Vagina (tissue), 2 donors: ENCODE measurements around the gene ZNF175. TPM values are rescaled to one million over a fixed set of nuclear protein-coding genes. Genes with fewer than 3 reads are reported as not detected.
"Not testable (repeated sequence)": the region's sequence is repeated elsewhere in the genome, so short reads cannot be mapped to it uniquely, and the experiment has no call there.

Experiments used
- DNase-seq, 2 donors: peaks; one replicate each; pipeline ENCODE4 v3.0.0-alpha.2; 2017; ENCODE audit errors: extremely low spot score in 2 of 2
- H3K27ac ChIP-seq: fragments of 200-600 bp; sonication (generic); one replicate; pipeline ENCODE4 v1.5.1; 2019
- H3K27me3 ChIP-seq: fragments of 200-600 bp; sonication (generic); one replicate; pipeline ENCODE4 v1.5.1; 2019
- H3K36me3 ChIP-seq, 2 donors: fragments of 200-600 bp; sonication (generic); one replicate each; pipeline ENCODE4 v1.5.1; 2017 to 2019
- H3K4me1 ChIP-seq: fragments of 200-600 bp; sonication (generic); one replicate; pipeline ENCODE4 v1.5.1; 2019
- H3K4me3 ChIP-seq, 2 donors: fragments of 200-600 bp; sonication (generic); 1 replicate in 1 of 2; 2 replicates in 1 of 2; pipeline ENCODE4 v1.5.1; 2016 to 2019
- H3K9me3 ChIP-seq: fragments of 200-600 bp; sonication (generic); one replicate; pipeline ENCODE4 v1.5.1; 2019
- POLR2A ChIP-seq, 2 donors: fragments of 450-650 bp; IDR thresholded peaks; one replicate each; pipeline ENCODE4 v1.6.1; 2017; ENCODE audit warnings: antibody characterized with exemption in 2 of 2, mild to moderate bottlenecking in 2 of 2, moderate library complexity in 2 of 2
- POLR2AphosphoS5 ChIP-seq, 2 donors: sonication (generic); formaldehyde crosslinking; IDR thresholded peaks; one replicate each; pipeline ENCODE4 v1.9.0; 2017; ENCODE audit warnings: antibody characterized with exemption in 2 of 2, mild to moderate bottlenecking in 2 of 2, low read depth in 1 of 2; ENCODE audit not compliant: insufficient read depth in 1 of 2
- intact Hi-C: fragments of 100-400 bp; cut with DNase I; formaldehyde crosslinking; loops from one replicate; pipeline ENCODE4 v1.15.1; 2023
- total RNA-seq: library from RNA; depleted of rRNA; stranded (reverse); fragments of >200 nt; gene quantifications from one replicate; pipeline ENCODE4 v1.2.3, GENCODE V29; 2016
- TF ChIP-seq, protein P1 (sequence below), 3 experiments: fragments of 450-650 bp in 2 of 3; fragments of 200-600 bp in 1 of 3; sonication (generic) in 1 of 3; IDR thresholded peaks; one replicate each; pipeline ENCODE4 v1.5.1; 2017 to 2019; ENCODE audit warnings: antibody characterized with exemption in 3 of 3, mild to moderate bottlenecking in 2 of 3, moderate library complexity in 2 of 3

Gene ZNF175
- total RNA-seq, 1 donor from 2014 or later = 8.1 TPM

DNA sequence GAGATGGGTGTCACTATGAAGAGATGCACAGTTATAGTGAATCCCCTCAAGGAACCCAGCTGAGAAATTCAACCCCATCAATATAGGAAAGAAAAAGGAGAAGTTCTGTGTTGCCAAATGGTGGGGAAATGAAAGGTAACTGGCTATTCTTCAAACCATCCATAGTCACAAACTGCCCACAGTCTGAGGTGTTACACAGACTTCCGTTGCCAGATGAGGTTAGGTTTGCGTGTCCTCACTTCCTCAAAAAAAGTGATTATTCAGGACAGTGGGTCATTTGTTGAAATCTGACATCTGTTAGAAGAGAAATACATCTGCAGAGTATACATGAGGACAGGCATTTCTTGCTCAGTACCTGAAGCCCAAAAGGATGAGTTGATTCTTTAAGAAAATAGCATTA lies 50.1 kb downstream of the ZNF175 start:
- no peaks in the 10 kb centered on the region for H3K4me1 ChIP-seq
- no peaks in the 10 kb centered on the region for H3K36me3 ChIP-seq
- intact Hi-C loops = no loop called here
- H3K4me3 ChIP-seq = no peak overlapping the region
- H3K27me3 ChIP-seq = no peaks in the 10 kb centered on the region
- DNase-seq = no peak
- no peaks in the 10 kb centered on the region for H3K9me3 ChIP-seq
- TF ChIP-seq POLR2A (IDR thresholded peaks at IDR 0.05) (no peak), POLR2AphosphoS5 (IDR thresholded peaks at IDR 0.05; ENCODE audit: insufficient read depth in 1 of 2, low read depth in 1 of 2) (no peak)
- TF ChIP-seq, protein P1, sequence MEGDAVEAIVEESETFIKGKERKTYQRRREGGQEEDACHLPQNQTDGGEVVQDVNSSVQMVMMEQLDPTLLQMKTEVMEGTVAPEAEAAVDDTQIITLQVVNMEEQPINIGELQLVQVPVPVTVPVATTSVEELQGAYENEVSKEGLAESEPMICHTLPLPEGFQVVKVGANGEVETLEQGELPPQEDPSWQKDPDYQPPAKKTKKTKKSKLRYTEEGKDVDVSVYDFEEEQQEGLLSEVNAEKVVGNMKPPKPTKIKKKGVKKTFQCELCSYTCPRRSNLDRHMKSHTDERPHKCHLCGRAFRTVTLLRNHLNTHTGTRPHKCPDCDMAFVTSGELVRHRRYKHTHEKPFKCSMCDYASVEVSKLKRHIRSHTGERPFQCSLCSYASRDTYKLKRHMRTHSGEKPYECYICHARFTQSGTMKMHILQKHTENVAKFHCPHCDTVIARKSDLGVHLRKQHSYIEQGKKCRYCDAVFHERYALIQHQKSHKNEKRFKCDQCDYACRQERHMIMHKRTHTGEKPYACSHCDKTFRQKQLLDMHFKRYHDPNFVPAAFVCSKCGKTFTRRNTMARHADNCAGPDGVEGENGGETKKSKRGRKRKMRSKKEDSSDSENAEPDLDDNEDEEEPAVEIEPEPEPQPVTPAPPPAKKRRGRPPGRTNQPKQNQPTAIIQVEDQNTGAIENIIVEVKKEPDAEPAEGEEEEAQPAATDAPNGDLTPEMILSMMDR (IDR thresholded peaks at IDR 0.05) = no peak
- no peak overlapping the region for H3K27ac ChIP-seq

DNA sequence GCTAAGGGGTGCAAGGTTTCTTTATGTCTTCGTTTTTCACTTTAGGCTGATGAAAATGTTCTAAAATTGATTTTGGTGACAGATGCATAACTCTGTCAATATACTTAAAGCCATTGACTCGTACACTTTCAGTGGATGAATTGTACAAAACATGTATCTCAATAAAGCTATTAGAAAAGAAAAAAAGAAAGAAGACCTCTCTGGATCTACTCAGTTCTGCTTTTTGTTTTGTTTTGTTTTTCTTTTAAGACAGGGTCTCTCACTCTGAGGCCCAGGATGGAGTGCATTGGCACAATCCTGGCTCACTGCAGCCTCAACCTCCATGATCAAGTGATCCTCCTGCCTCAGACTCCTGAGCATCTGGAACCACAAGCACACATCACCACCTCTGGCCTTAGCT lies 55.6 kb downstream of the ZNF175 start:
- H3K36me3 ChIP-seq = no peaks in the 10 kb centered on the region
- TF ChIP-seq POLR2A (IDR thresholded peaks at IDR 0.05) (no peak), POLR2AphosphoS5 (IDR thresholded peaks at IDR 0.05; ENCODE audit: insufficient read depth in 1 of 2, low read depth in 1 of 2) (no peak)
- TF ChIP-seq, protein P1 (IDR thresholded peaks at IDR 0.05) = no peak
- H3K27me3 ChIP-seq = no peaks in the 10 kb centered on the region
- no peak overlapping the region for H3K4me3 ChIP-seq
- no peak for DNase-seq
- no peaks in the 10 kb centered on the region for H3K4me1 ChIP-seq
- no peaks in the 10 kb centered on the region for H3K9me3 ChIP-seq
- H3K27ac ChIP-seq = no peak overlapping the region
- intact Hi-C loops = no loop called here

DNA sequence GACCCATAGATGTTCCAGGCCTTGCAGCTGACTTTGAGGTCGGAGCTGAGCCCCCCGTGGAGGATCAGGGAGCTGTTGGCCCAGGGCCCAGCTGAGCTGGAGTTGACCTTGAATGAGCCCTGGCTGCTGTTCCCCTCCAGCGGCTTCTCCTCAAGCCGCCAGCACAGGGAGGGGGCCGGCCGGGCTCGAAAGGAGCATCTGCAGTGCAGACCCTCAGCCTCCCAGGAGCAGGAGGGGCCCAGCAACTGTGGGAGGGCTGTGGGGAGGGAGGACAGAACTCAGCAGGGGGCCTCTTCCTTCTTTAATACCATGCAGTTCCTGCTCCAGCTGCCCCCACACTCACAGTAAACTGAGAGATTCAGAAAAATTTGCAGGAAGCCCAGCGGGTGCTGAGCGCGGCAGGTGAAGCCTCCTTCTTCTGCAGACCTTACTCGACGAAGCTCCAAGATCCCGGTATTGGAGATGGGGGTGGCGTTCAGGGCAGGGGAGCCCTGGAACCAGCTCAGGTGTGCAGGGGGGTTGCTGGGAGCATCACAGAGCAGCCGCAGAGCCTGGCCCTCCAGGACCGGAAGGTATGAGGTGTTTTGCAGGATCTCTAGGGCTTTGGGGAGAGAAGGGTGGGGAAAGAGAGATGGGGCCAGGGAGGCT lies 56.5 kb downstream of the ZNF175 start:
- H3K4me1 ChIP-seq = no peaks in the 10 kb centered on the region
- peak in 1 of 2 donors; percentile 44 for DNase-seq
- H3K9me3 ChIP-seq = no peaks in the 10 kb centered on the region
- no peak overlapping the region for H3K27ac ChIP-seq
- no peak for TF ChIP-seq POLR2A (IDR thresholded peaks at IDR 0.05)
- TF ChIP-seq, protein P1 (IDR thresholded peaks at IDR 0.05) = no peak
- TF ChIP-seq POLR2AphosphoS5 (IDR thresholded peaks at IDR 0.05; ENCODE audit: insufficient read depth in 1 of 2, low read depth in 1 of 2) = no peak
- intact Hi-C loops = no loop called here
- H3K36me3 ChIP-seq = no peaks in the 10 kb centered on the region
- H3K4me3 ChIP-seq = no peak overlapping the region
- H3K27me3 ChIP-seq = no peaks in the 10 kb centered on the region

DNA sequence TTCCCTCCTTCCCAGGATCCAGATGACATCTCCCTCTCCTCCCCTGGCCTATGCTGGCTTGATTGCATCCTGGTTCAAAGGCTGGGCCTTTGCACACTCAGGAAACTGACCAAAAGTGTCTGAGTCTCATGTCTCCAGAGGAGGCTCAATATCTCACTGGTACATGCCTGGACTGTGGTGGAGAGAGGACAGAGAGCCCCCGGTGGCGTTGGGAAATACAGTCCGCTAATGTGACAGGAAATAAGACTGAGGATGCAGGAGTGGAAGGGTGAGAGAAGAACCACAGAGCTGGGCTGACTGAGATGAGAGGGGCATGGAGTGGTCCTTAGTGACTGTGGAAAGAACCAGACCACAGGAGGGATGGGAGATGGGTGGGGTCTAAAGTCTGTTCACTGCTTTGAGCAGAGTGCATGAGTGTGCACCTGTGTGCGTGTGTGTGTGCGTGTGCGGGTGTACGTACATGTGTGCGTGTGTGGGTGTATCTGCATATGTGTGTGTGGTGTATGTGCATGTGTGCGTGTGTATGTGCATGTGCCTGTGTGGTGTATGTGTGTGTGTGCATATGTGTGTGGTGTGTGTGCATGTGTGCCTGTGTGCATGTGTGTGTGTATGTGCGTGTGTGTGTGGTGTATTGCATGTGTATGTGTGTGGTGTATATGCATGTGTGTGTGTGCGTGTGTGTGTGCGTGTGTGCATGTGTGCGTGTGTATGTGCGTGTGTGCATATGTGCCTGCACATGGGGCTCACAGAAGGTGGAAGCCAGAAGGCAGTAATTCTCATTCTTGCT lies 57.3 kb downstream of the ZNF175 start:
- intact Hi-C loops = no loop called here
- no peak for DNase-seq

DNA sequence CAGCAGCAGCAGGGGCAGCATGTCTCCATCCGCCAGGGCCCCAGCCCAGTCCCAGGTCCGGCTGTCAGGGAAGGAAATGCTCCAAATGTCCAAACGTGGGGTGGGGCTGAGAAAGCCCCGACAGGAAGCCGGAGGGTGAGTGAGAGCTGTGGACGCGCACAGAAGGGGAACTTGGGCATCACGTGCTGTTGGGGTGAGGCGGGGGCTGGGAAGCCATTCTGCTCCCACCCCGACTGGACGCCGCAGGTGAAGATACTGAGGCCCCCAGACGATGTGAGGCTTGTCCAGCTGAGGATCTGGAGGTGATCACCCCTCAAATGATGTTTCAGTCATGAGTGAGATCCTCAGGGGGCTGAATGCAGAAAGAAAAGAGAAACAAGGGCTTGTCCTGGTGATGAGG lies 59.2 kb downstream of the ZNF175 start, which contains the start of gene SIGLEC5:
TSS of gene SIGLEC5 (minus strand) at position 87 of the 400 bp plus-strand sequence. CDS start at position 21, 66 bp downstream.
- H3K4me1 ChIP-seq, H3K4me3 ChIP-seq, H3K9me3 ChIP-seq, DNase-seq, H3K27ac ChIP-seq, intact Hi-C loops, H3K36me3 ChIP-seq, H3K27me3 ChIP-seq: not testable (repeated sequence)

More for the DNA sequence above, 57.3 kb downstream of the ZNF175 start:
- no peak for TF ChIP-seq POLR2A (IDR thresholded peaks at IDR 0.05)
- Histone ChIP-seq H3K4me3 (no peak overlapping the region), H3K27me3 (no peaks in the 10 kb centered on the region), H3K36me3 (no peaks in the 10 kb centered on the region), H3K9me3 (no peaks in the 10 kb centered on the region), H3K4me1 (no peaks in the 10 kb centered on the region), H3K27ac (no peak overlapping the region)

DNA sequence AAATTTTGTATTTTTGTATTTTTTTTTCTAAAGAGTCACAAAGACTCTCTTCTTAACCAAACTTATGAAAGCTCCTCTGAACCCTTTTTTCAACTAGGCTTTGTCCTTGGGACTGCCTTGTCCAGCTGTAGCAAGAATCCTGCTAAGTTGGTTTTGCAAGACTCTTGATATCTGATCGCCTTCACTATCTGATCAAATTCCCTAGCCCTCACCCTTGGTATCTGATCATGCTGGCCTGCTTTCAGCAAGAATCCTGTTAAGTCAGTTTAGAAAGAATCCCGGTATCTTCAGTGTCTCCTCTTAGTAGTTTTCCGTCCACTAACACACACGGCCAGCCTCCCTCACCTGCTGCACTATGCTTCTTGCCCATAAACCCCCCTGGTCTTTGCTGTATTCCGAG lies 61.0 kb downstream of the ZNF175 start:
- H3K36me3 ChIP-seq = no peaks in the 10 kb centered on the region
- no peak overlapping the region for H3K27ac ChIP-seq
- H3K9me3 ChIP-seq = no peaks in the 10 kb centered on the region
- H3K27me3 ChIP-seq = no peaks in the 10 kb centered on the region
- no peaks in the 10 kb centered on the region for H3K4me1 ChIP-seq
- no peak overlapping the region for H3K4me3 ChIP-seq
- DNase-seq = no peak
- intact Hi-C loops = no loop called here
- TF ChIP-seq POLR2AphosphoS5 (IDR thresholded peaks at IDR 0.05; ENCODE audit: insufficient read depth in 1 of 2, low read depth in 1 of 2) (no peak), POLR2A (IDR thresholded peaks at IDR 0.05) (no peak)
- TF ChIP-seq, protein P1 (IDR thresholded peaks at IDR 0.05) = no peak
